ENCODE measurements around the gene CHST11.

The CHST11 gene

DNA sequence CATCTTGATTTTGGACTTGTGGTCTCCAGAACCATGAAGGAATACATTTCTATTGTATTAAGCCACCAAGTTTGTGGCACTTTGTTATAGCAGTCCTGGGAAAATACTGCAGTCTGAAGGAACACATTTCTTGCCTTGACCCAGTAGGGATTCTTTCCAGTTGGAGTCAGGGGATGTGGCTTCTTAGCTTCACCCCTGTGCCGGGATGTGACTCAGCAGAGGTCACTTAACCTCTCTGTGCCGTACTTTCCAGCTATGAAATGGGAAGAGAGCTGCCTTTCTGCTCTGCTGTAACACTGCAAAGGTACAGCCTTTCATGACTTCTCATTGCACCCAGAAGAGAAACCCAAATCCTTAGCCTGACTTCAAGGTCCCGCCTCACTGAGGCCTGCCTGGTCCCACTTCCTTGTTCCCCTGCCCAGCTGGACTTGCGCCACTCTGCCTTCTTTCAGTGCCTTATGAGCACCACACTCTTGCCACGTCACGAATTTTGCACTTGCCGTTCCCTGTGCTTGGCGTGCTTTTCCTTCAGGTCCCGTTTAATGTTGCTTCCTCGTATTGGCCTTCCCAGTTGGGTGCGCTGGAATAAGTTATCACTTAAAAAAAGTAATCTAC, 24.2 kb downstream of the CHST11 start:
- DNase-seq (ENCODE audit: low read depth): peak; percentile 60

DNA sequence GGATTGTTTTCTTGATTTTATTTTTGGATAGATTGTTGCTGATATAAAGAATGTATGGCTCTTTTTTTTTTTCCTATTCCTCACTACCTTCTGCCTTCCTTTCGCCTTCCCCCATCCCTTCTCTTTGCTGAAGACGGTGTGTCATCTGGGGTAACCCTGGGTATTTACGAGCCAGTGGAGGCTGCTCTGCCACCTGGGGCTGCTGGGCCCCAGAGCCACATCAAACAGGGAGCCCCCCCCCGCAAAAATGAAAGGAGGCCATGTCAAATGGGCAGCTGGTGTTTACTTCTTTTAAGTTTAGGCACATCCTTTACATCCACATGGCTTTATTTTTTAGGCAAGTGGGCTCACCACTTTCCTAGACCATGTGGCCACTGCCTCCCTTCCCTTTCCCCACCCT, 25.4 kb downstream of the CHST11 start:
- no peak for DNase-seq (ENCODE audit: low read depth)

DNA sequence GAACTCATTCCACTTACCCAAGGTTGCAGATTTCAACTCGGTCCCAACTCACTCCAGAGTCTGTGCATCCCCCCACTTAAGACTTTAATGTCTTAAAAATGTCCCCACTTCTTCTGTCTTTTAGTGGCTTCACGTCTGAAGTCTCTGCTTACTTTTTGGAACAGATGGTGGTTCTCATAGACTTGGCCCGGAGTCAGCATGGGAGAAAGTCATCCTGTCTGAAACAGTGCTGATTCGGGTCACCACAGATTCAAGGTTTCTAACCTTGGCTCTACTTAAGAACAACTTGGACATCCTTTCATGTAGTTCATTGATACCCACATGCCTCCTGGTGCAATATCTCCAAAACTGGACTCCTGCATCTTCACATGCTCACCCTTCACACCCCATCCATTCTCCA, 26.0 kb downstream of the CHST11 start:
- no peak for DNase-seq (ENCODE audit: low read depth)

DNA sequence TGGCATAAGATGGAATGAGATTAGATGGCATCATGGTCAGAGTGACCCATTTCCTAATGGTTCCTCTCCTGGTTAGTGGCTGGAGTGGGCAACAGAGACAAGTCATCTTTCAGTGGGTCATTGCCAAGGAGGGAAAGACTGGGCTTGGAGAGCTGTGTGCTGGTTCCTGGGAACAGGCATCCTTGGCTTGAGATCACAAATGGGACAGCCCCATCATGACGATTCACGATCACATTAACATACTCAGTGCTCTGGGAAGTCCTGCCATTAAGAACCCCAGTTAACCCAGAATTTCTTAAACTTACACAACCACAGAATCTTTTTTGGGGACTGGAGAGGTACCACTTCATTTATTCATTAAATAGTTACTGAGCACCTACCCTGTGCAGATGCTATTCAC, 27.3 kb downstream of the CHST11 start:
- no peak for DNase-seq (ENCODE audit: low read depth)

DNA sequence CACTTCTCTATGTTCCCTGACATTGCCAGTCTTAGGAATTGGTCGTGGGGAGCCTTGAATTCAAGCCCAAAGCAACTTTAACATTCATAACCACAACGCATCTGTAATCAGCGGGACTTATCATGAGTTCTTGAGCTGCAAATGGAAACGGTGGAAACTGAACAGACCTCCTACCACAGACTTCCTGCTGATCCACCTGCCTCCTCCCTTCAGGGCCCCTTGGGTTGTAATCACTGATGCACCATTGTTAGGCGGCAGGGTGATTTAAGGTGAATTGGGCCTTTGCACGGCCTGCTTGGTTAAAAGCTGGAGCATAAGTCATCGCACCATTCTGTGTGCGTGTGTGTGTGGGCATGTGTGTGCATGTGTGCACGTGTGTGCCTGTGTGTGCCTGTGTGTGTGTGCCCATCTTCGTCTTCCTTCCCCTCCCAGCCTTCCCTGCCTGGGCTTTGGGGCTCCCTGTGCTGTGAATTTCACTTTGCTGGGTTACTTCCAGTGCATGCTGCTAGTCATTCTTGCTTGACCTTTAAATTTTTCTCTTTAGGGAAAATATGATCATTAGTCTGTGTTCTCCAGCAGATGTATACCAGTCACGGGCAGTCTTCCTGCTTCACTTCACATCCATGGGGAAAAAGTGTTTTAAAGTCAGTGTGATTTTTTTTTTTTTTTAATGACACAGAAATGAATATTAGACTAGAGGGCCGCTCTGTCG, 29.1 kb downstream of the CHST11 start:
- DNase-seq (ENCODE audit: low read depth): no peak

DNA sequence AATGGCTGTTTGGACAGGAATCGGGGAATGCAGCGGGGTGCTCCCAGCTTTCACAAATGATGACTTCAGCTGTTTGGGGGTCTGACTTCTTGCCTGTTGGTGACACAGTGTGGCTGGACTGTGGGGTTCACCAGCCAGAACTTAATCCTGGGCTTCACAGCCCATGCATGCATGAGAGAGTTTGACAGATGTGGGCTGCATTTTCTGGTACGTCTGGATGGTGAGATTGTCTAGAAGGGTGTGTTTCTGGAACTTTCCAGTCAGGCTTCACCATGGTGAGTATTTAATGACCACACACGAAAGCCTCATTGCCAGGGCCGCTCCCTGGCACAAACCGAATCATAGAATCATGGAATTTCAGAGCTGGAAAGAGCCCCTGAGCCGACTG, 29.6 kb downstream of the CHST11 start:
- no peak for DNase-seq (ENCODE audit: low read depth)

DNA sequence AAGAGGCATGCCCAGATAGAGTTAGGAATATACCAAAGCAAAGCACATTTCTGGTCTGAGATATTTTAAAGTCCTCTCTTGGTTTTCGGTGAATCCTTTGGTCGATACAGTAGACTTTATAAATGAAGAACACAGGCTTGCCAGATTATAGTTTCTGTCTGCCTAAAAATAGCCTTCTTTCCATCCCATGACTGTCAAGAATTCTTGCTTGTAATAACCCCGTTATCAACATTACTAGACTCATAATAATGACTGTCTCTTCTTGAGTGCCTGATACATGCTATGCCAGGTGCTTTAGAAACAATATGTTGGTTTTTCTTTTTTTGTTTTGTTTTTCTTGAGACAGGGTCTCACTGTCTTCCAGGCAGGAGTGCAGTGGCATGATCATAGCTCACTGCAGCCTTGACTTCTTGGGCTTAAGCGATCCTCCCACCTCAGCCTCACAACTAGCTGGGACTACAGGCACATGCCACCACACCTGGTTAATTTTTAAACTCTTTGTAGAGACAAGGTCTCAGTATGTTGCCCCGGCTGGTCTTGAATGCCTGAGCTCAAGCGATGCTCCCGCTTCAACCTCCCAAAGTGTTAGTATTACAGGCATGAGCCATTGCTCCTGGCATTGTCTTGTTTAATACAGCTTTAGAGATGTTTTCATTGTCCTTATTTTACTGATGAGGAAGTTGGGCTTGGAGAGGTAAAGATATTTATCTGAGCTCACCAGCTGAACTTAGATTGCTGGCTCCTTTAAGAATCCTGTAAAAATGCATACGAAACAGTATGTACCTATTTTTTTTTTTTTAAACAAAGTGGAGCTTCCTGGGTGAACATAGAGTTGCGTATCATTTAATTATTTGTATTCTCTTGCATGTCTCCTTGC, 30.4 kb downstream of the CHST11 start:
- DNase-seq (ENCODE audit: low read depth): no peak

DNA sequence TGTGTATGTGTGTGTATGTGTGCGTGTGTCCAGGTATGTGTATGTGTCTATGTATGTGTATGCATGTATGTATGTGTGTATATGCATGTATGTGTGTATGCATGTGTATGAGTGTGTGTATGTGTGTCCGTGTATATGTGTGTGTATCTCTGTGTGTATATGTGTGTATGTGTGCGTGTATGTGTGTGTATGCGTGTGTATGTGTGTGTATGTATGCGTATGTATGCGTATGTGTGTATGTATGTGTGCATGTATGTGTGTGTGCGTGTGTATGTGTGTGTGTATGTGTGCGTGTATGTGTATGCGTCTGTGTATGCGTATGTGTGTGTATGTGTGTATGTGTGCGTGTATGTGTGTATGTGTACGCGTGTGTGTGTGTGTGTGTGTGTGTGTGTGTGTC, 31.6 kb downstream of the CHST11 start:
- DNase-seq (ENCODE audit: low read depth): no peak

DNA sequence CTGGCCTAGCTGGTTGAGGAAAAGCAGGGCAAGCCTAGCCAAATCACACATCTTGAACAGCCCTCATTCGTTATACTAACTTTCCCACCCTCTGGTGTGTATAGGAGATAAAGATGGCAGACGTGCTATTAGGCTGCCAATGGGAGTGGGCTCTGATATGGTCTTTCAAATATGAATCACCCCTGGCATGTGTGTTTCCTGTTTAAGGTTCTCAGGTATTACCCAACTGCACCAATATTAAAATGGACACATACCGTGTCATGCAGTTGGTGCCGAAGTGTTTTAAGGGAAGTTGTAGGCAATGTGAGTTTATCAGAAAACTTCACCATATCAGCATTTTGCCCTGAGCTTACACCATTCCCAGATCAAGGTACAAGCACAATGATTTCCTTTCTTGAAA, 33.4 kb downstream of the CHST11 start:
- no peak for DNase-seq (ENCODE audit: low read depth)

DNA sequence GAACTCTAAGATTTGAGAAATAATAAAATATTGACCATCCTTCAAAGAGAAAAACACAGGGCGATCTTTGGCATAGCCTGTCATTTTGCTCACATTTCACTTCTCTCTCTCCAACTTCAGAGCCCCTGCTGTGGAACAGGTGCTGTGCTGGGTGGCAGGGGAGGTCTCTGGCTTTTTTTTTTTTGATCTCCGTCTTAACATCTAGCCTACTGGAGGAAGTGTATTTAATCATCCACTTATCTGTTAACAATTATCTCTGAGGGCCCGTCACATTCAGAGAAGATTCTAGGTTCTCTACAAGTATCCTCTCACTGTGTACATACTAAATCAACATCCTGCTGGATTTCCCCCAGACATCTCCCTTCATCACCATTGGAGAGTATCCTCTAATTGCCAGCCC, 34.1 kb downstream of the CHST11 start:
- no peak for DNase-seq (ENCODE audit: low read depth)

DNA sequence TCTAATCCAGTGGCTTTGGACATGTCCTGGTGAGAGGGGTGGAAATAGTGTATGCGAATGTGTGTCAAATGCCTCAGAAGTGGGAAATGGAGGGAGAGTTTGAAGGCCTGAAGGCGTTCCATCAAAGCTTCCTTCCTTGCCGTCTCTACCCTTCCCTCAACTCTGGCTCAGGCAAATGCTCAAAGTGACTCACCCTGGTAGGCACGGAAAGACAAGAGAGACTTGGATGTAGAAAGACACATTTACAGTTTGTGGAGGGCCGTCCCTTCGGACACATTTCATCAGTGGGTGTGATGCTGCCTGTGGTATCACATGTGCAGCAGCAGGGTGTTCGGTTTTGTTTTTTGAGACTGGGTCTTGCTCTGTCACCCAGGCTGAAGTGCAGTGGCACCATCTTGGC, 36.7 kb downstream of the CHST11 start:
- no peak for DNase-seq (ENCODE audit: low read depth)

DNA sequence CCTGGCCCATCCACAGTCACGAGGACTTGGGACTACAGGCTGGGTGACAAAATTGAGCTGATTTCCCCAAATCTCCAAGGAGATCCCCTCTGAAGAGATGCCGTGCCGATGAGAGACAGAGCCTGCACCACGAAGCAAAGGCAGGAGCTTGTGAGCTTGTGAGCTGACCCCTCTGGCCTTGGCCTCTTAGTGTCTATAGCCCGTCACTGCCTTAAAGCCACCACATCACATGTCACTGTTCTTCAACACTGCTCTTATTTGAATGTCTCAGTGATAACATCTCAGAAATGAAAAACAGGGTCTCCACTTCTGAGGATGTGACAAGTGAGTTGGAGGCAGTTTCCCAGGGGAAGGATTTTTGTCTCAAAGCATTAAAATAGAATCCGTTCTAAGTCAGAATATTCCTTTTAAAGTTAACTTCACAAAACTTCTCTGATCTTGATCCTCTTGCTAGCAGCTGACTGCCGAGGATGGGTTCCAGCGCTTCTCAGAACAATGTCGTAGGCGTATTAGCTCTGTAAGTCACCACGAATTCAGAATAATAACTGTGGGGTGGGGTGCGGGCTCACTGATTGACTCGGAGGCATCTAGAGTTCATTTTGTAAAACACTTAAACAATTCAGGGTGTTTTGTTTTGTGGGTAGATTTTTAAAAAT, 37.5 kb downstream of the CHST11 start:
- DNase-seq (ENCODE audit: low read depth): no peak

DNA sequence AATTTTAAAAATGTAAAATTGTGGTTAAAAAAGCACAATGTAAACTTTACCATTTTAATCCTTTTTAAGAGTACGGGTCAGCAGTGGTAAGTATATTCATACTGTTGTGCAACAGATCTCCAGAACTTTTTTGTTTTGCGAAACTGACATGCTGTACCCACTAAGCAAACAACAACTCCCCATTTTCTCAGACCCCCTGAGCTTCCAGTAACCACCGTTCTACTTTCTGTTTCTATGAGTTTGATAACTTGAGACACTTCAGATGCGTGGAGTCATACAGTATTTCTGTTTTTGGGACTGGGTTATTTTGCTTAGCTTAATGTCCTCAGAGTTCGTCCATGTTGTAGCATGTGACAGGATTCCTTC, 38.0 kb downstream of the CHST11 start:
- DNase-seq (ENCODE audit: low read depth): no peak

DNA sequence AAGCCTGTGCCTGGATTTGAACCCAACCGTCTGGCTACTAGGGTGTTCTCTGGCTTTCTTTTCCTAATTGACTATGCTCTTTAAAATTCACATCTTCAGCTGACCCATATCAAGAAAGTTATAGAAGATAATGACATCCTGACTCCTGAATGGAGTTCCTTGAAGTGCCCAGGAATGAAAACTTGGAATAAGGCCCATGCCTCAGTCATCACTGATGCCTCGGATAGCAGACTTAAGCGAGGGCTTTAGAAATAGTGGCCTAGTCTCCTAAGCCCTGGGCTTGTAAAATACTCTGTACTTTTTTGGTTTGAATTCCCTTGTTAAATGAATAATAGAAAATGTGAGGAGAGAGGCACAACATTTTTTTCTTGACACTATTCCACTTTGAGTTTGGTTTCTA, 39.0 kb downstream of the CHST11 start:
- DNase-seq (ENCODE audit: low read depth): no peak

DNA sequence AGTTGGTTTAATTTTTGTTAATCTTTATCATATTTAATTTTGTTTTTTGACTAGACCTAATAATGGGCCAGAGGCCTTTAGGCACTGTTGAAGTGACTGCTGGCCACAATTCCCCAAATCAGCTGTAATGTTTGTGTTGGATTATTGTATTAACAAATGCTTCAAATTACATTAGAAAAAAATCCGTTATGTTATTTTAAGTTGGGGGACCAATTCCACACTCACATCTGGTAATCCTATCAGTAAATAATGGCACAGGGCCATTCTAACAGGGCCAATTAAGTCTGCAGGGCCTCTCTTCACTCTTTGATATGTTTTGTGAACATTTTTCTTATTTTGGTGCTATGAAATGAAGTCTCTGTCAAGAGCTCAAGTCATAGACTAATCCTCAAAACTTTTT, 39.6 kb downstream of the CHST11 start:
- DNase-seq (ENCODE audit: low read depth): no peak

DNA sequence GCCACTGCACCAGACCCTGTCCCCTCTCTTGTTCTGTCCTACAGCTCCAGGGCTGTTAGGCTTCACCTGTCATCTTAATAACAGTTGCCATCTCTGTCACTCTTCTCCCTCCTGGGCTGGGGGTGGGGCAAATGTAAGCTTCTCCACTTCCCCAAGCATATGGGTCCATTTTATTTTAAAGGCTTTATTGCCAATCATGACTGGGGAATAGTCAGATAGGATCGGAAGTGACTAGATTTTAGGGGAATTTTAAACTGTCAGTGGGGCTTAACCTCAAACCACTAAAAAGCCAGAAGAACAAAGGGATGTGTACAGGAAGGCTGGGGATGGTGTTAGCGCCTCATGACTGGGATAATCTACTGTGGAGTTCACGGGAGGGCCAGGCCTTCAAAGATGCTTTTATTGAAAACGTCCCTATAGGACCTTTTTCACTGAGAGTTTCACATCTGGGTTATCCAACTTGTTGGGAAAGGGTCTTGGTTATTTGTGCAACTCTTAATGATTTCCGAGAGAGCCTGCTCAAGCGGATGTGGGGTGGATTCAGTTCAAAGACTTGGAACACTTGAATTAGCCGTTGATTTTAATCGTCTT, 41.6 kb downstream of the CHST11 start:
- peak; percentile 23 for DNase-seq (ENCODE audit: low read depth)

DNA sequence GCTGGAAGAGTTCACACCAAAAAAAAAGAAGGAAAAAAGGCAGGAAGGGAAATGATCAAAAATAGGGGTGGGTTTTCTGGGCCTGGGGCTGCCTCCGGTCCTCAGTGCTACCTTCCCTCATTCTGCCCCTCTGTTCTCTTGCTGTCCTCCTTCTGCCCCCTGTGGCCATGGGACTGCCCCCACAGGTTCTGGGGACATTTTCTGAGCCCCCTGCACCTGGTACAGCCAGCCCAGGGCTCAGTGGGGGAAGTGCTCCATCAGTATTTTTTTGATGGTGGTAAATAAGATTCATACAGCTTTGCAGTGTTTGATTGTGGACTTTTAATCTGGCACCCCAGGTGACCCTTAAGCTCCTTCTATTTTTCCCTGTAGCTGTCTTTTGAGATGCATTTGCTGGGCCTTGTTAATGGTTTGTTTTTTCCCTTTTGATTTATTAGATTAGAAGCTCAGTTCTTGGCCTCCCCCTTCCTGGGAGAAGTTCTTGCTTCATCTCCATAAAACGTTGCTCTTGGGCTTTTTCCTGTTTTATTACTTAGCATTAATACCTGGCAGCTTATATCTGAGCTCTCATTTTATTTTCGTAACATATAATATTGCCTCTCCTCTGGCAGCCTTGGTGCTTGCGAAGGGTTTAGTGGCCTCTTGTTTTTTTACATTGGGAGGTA, 43.1 kb downstream of the CHST11 start:
- no peak for DNase-seq (ENCODE audit: low read depth)

DNA sequence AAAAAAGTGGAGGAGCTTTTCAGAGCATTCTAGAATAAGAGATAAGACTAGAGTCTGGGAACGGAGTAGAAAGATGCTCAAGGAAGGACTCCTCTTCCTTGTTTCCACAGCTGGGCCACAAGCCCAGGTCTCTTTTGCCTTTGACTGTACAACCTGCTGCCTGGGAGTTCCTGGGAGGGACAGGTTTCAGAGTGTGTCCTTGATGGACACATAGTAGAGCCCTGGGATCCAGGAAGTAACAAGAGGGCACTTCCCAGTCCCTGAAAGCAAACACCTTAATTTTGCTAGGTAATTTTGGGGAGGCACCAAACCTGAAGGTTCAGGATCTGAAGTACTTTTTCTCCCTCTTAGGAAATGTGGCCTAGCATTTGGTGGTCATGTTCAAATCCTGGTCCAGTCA, 44.4 kb downstream of the CHST11 start:
- no peak for DNase-seq (ENCODE audit: low read depth)

DNA sequence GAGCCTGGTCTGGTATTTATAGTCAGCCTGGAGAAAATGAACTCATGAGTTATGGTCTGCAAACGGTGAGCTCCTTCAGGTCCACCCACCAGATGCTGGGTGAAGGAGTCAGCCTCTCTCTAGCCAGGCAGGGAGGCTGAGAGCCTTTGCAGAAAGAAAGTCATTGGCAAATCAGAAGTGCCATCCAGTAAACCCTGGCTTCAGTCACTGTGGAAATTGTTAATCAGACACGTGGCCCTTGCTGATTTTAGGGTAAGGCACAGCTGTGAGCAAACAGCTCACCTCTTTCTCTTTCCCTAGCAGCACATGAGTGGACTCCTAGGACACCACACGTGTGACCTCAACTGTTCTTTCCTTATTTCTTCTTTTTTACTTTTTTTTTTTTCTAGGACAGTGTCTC, 44.9 kb downstream of the CHST11 start:
- DNase-seq (ENCODE audit: low read depth): no peak

DNA sequence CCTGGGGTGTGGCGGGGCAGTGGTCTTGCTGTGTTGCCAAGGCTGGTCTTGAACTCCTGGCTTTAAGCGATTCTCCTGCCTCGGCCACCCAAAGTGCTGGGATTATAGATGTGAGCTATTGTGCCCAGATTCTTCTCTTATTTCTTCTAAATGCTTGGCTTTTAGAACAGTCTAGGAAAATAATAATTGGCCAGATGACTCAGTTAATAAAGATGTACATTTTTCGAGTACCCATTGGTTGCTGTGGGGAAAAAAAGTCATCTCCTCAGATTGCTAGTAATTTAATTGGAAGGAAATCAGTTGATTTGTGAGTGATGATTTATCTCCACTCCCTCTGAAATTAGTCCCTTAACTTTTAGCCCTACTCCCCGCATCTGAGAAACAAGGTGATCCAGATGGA, 45.5 kb downstream of the CHST11 start:
- DNase-seq (ENCODE audit: low read depth): no peak

DNA sequence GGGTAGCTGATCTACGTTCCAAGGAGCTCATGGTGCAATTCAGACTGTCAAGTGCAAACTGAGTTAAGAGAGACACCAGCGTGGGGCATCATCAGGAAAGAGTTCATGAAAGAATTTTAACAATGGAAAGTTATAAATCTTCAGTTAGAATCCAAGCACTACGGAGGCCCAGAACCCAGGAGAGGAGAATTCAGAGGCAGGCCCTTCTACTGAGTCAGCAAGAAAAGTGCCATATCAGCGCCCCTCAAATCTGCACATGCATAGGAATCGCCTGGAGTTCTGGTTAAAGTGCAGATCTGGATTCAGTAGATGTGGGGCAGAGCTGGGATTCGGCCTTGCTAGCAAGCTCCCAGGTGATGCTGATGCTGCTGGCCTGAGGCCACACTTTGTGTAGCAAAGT, 45.9 kb downstream of the CHST11 start:
- no peak for DNase-seq (ENCODE audit: low read depth)

DNA sequence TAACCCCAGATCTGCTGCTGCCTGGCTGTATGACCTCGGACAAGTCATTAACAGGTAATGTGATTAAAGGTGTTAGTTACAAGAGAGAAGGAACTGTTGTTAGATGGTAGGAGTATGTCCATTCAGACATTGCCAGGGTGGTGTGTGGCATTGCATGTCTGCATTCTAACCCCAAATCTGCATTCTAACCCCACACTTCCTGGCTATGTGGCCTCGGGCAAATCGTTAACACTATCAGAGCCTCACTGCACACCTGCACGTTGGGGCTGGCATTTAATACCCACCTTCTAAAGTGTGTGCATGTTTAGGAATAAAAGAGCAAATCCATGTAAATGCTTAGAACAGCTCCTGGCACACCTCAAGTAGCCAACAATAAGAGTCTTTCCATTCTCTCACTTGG, 46.4 kb downstream of the CHST11 start:
- DNase-seq (ENCODE audit: low read depth): no peak
